Kasumi-1 (cell line): ENCODE results near the gene ACAP3.

Experiments
- DNase-seq, 2 experiments: peaks; one replicate each; lab custom pipeline; 2025; lab: John Stamatoyannopoulos, UW

ACAP3 gene

DNA sequence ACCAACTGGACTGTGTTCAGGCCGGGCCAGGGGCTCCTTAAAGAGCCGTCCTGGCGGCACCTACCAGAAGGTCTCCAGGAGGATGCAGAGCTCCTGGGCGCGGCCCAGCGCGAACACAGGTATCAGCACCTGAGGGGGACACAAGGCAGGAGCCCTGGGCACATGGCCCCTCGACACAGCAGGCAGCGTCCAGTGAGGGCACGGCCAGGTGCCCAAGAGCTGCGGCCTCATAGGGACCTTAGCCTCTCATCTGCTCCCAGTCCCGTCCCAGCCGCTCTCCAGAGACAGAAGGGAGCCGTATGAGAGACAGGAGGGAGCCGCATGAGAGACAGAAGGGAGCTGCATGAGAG is 6.5 kb upstream of the ACAP3 start:
- no peak for DNase-seq

DNA sequence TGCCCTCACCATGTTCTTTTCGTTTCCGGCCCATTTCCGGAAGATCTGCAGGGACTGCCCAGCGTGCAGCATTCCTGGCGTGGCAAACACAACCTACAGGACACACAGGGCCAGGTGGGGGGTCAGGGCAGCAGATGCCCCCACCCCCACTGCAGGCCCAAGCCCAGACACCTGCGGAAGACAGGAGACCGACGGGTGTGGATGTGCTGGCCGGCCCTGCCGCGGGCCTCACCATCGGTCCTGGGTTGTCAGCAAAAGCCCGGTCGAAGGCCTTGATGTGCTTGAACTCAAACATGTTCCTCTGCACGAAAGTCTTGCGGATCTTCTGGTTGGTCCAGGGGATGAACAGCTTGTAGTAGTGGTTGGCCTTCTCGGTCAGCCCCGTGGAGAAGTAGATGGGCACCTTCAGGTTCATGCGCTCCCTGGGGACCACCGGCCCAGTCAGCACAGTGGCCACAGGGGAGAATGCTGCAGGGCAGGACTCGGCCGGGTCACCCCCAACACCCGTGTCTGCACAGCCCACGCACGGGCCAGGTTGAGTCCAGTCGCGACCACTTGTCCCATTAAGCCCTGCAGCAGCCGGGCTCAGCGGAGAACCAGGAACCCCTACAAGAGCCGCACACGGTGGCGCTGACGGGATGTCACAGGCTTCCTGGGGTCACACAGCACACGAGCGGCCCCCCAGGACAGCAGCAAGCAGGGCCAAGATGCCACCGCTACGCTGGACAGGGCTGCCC is 5.9 kb upstream of the ACAP3 start:
- no peak for DNase-seq

DNA sequence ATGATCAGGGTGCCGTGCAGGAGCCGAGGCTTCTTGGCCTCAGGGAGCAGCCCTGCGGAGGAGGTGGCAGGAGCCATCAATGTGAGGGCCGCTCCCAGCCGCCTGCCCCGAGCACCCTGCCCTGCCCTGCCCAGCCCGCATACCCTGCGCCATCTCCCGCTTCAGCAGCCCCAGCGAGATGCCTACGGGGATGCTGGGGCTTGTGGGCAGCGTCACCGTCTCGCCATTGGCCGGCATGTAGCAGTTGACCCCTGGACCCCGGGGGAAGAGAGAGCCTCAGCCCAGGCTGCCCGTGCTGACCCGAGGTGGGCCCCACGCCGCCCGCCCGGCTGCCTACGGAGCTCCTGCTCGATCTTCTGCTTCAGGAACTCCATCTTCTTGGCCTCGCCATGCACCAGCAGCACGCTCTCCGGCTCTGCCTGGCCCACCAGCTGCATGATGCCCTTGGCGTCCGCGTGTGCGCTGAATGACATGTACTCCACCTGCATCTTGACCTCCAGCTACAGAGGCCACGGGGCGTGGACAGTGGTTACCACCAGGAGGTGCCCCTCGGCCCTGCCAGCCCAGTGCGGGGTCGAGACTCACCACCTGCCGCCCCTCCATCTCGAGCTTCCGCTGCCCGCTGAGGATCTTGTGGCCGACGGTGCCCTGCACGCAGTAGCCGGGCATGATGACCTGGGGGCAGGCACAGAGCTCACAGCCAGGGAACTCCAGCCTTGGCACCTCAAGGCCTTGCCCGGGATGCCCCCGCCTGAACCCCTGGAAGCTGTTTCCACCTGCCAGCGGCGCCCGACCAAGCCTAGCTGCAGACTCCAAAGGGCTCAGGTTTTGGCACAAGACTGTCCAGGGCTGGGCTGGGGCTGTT is 5.0 kb upstream of the ACAP3 start:
- no peak for DNase-seq

DNA sequence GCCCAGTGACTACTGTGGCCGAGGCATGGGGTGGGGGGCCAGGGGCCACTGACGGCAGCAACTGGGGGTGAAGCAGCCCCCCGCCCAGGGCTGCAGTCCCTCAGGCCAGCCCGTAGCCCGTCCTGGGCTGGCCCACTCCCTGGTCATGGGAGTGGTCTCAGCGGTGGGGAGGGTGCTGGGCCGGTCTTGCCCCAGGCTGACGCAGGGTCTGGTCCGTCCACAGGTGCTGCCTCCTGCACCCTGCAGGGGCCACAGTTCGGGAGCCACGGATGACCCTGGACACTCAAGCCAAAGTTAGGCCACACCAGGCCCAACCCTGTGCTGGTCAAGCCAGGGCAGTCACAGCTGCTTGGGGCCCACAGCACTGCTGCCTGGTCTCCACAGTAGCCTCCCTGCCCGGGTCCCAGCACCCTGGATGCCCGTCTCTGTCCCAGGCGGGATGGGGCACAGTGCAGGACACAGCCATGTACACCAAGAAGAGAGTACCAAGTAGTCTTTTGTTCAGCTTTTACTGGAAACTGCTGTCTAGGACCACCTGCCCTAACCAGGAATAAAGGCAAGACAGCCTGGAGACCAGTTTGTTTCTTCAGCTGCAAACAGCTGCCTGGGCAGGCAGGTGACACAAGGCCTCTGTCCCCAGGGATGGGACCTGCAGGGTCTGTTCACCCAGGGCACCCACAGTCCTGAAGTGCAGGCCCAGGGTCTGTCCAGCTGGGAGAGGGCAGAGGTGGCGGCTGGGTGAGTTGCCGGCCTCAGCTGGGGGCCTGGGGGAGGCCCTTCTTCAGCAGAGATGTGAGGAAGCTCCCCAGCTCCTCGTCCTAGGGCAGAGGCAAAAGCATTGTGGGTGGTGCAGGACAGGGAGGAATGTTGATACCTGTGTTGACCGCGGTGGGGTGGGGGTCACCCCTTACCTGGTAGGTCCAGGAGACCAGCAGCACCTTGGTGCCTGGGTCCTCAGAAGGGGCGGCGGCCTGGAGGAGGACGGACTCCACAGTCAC is 3.7 kb upstream of the ACAP3 start:
- DNase-seq = no peak

DNA sequence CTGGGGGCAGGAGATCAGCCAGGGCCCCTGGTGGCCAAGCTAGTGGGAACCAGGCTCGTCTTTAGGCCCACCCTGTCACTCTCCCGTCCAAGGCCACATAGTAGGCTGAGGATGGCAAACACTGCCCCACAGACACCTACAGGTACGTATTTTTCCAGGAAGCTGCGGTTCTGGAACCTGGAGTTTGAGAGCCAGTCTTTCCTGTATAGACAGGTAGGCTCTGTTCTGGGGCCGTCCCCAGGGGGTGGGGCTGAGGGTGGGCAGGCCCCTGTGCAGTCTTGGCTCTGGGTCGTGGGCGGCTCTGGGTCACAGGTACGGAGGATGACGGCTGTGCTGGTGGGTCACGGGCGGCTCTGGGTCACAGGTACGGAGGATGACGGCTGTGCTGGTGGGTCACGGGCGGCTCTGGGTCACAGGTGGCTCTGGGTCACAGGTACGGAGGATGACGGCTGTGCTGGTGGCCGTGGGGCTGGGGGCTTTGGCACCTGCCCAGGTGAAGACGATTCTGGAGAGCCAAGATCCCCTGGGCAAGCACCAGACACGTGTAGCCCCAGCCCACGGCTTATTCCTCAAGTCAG is 2.8 kb upstream of the ACAP3 start:
- no peak for DNase-seq

DNA sequence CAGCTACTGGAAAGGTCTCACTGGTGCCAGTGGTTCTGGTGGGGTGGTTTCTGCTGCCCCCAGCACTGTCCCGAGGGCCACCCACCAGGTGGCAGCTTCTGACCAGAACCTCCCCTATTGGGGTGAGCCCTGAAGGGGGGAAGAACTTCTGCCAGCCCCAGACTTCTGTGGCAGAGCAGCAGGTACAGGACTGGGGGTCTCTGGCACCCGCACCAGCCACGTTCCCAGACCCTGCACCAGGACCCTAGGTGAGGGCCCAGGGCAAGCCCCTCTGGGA is 2.3 kb upstream of the ACAP3 start:
- no peak for DNase-seq

DNA sequence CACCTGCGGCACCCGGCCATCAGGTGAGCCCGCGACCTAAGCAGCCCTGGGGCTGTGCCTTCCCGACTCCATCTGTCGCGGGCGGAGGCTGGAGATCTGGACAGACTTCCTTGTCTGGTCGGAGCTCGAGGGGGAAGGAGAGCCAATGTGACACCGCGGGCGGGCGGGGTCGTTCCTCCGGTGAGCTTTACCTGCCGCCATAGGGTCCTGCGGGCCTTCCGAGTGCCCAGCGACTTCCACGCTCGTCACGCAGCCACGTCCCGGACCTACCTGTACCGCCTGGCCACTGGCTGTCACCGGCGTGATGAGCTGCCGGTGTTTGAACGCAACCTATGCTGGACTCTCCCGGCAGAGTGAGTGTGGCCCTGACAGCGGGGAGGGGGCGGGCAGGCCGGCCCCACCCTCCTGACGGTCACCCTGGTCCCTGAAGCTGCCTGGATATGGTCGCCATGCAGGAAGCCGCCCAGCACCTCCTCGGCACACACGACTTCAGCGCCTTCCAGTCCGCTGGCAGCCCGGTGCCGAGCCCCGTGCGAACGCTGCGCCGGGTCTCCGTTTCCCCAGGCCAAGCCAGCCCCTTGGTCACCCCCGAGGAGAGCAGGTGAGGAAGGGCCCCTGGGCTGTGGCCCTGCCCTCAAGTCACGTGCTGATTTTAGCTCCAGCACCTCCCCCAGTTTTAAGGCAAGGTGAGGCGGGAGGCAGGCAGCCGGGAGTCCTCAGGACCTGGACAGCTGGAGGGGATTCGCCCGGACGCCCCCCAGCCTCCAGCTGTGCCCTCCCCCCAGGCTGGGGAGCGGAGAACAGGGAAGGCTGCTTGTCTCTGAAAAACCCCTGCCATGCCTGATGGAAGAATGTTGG is 1.8 kb upstream of the ACAP3 start:
- no peak for DNase-seq

DNA sequence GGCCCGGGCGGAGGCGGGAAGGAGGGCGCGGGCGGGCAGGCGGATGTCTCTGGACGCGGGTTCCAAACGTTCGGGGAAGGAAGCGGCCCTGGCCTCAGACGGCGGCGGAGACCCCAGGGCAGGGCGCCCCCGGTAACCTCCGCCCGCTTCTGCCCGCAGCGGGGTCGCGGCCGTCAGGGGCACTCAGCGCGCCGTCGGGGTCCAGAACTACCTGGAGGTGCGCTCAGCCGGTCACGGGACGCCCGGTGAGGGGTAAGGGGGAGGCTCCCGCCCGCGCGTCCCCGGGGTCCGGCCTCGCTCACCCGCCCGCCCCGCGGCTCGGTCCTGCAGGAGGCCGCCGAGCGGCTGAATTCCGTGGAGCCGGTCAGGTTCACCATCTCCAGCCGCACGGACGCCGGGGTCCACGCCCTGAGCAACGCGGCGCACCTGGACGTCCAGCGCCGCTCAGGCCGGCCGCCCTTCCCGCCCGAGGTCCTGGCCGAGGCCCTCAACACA is 1.1 kb upstream of the ACAP3 start:
- no peak for DNase-seq

DNA sequence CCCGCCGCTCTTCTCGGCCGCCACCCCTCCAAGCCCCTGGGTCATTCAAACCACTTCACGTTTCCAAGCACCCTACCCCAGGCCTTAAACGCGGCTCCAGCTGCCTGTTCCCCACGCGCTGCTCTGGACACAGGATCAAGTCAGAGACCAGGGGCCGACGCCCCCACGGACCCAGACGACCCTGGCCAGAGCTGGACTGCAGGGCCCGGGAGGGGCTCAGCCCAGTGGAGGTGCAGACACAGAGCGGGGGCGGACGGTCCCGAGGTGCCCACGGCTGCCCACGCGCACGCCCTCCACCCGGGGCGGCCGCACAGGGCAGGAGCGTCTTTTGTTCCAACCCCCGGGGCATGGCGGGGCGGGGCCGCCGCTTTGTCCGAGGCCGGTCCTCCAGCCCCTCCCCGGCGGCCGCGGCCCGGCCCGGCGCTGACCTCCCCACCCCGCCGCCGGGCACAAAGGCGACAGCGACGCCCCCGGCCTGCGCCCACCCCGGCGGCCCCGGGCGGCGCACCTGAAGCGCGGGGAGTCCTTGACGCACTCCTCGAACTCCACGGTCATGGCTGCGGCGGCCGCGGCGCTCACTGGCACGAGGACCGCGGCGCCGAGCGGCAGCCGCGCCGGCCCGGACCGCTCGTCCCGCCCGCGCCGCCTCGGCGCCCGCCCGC is 338 bp downstream of the ACAP3 start:
- DNase-seq = no peak

DNA sequence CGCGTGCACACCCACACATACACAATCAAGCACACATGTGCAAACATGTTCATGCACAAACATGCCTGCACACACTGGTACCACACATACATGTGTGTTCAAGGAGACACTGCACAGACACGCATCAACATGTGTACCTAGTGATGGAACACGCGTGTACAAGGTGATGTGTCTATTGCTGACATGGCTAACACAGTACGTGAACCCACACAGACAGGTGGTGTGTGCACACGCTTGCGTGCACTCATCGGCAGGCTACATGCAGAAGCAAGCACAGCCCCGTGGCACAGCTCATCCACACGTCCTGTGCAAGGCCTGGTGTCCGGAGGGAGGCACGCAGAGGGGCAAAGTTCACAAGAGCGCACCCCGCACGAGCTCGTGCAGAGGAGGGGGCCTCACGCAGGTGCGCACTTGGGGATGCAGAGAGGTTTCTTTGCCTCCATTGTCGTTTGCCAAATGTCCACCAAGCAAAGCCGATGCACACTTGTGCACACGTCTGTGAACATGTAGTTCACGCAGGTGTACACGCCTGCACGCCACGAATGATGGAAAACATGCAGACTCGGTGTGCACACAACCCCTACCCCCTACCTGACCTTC is 969 bp downstream of the ACAP3 start:
- no peak for DNase-seq

DNA sequence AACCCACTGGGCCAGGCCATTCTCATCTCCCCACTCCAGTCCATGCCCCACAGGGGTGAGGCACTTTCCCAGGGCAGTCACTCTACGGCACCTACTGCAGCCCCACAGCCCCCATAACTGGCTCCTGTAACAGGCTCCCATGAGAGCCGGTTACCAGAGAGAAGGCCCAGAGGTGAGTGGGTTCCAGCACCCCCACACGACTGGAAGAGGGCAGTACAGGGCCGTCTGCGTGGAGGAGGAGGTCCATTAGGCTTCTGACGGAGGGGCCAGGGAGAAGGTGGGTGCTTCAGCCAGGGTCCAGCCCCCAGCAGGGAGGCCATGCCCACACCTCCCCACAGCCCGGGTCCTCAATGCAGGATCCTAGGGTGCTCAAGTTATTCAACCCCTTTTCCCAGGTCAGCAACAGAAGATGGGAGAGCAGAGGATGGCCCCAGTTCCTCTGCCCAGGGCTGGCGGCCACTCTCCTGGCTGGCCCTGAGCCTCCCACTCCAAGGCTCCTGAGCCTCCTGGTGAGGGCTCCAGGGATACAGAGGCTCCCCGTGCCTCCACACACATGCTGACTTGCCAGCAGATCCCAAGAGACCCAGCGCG is 1.6 kb downstream of the ACAP3 start:
- DNase-seq = no peak

DNA sequence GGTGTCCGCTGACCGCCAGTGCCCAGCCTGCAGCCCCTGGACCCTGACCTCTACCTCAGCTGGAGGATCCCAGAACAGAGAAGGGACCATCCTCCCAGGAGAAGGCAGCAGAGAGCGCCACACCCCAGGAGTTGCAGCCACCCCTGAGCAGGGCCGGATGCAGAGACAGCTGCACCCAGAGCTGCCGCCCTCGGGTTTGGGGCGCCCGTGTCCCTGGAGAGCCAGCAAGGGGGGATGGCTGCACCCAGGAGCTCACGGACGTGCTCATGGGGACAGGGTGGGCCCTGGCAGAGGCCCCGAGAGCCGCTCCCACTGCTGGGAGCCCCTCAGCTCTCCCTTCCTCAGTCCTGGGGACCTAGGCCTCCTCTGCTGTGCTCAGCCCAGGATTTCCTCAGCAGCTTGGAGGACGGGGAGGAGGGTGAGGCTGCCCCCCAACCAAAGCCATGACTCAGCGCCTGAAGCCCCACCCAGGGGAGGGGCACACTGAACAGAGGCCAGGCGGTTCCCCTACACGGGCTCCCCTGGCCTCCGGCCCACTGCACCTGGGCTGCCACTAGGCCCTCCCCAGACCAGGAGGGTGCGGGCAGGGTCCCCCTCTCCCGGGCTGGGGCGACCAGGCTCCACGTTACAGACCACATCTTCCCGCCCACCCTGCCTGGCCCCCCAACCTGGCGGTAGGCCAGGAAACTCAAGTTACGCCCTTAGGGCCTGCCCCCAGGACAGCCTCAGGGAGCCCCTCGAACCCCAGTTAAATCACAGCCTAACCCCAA is 2.2 kb downstream of the ACAP3 start:
- DNase-seq = peak; percentile 68 to 77

DNA sequence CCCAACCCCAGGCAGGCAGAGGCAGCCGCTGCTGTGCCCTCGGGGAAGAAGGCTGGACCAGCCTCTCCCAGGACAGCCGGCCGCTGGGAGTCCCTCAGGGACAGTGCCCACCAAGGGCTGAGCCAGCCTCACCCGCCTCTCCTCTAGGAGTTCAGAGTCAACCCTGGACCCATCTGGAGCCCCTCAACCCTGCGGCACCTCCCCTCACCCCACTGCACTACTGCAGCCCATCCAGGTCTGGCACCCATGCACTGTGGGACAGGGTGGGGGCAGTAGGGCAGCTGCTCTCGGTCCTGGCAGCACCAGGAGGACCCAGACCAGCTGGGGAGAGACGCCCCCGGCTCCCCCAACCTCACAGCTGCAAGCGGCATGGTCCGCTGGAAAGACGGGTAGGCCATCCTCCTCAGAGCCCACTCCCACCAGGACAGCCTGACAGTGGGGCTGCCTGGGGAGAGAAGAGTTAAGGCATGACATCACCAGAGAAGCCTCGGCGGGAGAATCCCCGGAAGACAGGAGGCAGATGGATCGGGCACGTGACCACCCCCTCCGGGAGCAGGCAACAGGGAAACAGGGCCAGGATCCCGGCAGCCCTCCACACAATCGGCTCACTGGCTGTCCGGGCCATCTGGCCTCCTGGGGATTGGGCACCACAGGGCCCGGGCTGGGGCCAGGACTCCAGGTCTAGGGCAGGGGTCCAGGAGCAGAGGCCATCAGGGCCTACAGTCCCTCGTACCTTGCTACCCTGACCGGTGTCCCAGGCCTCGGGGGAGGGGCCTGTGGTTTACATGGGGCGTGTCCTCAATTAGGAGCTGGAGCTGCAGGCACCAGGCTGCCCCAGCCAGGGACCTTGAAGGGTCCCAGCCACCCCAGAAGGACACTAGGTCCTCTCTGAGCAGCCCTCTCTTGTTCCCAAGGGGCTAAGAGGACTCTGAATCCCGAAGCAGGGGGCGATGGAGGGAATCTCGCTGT is 3.1 kb downstream of the ACAP3 start:
- DNase-seq = no peak

DNA sequence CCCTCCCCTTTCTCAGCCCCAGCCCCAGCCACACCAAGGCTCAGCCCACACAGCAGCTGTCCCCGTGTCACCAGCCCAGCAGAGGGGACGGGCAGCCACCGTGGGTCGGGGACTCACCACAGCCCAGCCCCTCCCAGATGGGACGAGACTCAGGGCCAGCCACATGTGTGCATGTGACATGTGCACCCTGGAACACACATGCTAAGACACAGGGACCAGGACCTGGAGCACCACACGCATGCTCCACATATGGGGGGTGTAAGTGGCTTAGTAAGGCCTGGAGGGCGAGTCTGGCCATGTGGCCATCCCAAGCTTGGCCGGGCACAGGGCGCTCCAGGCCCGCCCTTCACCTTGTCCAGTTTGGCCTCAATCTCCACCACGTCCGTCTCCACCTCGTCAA is 4.0 kb downstream of the ACAP3 start:
- no peak for DNase-seq

DNA sequence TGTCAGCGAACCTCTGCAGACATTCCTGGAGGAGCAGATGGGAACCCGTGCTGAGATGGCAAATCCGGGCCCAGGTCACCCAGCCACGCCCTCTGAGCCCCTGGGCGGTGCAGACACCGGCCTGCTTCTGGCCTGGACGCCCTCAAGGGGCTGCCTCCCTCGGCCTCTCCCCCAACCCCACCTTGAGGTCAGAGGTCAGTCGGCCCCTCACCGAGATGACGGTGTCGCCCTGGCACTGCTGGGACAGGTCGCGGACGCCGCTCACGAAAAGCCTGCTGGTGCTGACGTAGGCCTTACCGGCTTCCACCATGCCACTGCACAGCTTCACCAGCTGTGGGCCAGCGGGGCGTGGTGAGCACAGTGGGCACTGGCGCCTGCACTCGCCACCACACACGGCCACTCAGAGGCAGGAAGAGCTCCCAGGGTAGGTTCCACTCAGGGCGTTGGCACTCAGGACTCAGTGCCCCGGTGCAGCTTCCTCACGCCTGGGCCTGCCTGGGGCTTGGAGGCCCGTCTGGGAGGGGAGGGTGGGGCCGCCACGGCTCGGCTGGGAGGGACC is 4.7 kb downstream of the ACAP3 start:
- no peak for DNase-seq

DNA sequence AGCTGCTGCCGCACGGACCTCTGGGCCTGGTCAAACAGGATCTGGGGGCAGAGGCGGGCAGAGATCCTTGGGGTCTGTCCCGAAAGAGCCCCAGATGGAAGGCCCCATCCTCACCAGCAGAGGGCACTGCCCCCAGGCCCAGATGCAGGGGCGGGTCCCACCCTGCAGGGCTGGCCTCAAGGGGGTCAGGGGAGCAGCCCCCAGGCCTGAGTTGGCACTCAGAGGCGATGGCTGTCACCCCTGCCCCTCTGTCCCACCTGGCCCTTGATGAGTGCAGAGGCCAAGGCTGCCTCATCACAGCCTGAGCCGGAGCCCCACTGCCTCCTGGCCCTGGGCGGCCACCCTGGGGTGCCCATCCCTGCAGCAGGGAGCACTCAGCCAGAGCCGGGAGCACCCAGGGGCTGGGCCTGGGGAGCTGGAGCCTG is 5.7 kb downstream of the ACAP3 start:
- DNase-seq = peak in 1 of 2 experiments; percentile 17

DNA sequence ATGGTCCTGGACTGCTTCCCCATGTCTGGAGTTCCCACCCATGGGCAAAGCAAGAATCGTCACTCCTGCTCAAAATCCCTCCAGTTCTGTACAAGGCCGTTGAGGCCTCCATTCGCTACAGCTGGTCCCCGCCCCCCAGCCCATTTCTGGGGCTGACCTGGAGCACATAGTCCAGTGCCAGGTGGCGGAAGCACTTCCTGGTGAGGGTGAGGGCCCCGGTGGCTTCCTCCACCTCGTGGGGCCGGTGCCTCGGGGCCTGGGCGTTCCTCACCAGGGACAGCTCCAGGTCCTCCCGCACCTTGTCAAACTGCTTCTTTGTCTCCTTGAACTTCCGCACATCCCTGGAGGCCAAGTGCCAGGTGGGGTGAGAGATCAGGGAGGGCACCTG is 7.4 kb downstream of the ACAP3 start:
- no peak for DNase-seq
